K562 (cell line): ENCODE measurements around the gene NKD1.

ENCODE experiments used
- CTCF ChIP-seq, 3 experiments: IDR thresholded peaks in 2 of 3; conservative IDR thresholded peaks in 1 of 3; 2 replicates each; pipeline ENCODE4 v1.5.1; 2011 to 2012; ENCODE audit warnings: low read length in 3 of 3, mild to moderate bottlenecking in 3 of 3, control low read depth in 2 of 3, improper control_type of control experiment in 1 of 3, inconsistent platforms in 1 of 3, low read depth in 1 of 3, mixed read lengths in 1 of 3, moderate library complexity in 1 of 3; ENCODE audit not compliant: insufficient read depth in 2 of 3
- E2F1 ChIP-seq: sonication (generic); formaldehyde crosslinking; IDR thresholded peaks from 2 replicates; pipeline ENCODE4 v1.8.1; 2023; ENCODE audit warnings: mild to moderate bottlenecking, missing genetic modification reagents, moderate library complexity
- E2F3 ChIP-seq: fragments of 250-450 bp; sonication (Bioruptor Pico); IDR thresholded peaks from 2 replicates; pipeline ENCODE4 v1.4.0; 2020; ENCODE audit warnings: mild to moderate bottlenecking
- ELF4 ChIP-seq: fragments of 450-650 bp; formaldehyde crosslinking; IDR thresholded peaks from 2 replicates; pipeline ENCODE4 v1.4.0; 2022; ENCODE audit warnings: missing genetic modification characterization
- FOXJ3 ChIP-seq: sonication (generic); formaldehyde crosslinking; IDR thresholded peaks from 2 replicates; pipeline ENCODE4 v1.4.0; 2020; ENCODE audit warnings: mild to moderate bottlenecking, missing genetic modification reagents
- GTF2B ChIP-seq: IDR thresholded peaks from 2 replicates; pipeline ENCODE4 v1.6.1; 2011; ENCODE audit not compliant: insufficient read length; ENCODE audit errors: extremely low read depth
- POLR2A ChIP-seq: fragments of 450-650 bp; conservative IDR thresholded peaks from 2 replicates; pipeline ENCODE4 v1.6.1; 2016
- POLR2AphosphoS5 ChIP-seq: IDR thresholded peaks from 2 replicates; pipeline ENCODE4 v1.6.1; 2011; ENCODE audit warnings: mild to moderate bottlenecking, low read depth, low read length, moderate library complexity; ENCODE audit not compliant: control insufficient read depth, insufficient read depth
- SMARCE1 ChIP-seq: fragments of 450-650 bp; IDR thresholded peaks from 2 replicates; pipeline ENCODE4 v1.7.1; 2016; ENCODE audit warnings: mild to moderate bottlenecking
- ZBTB17 ChIP-seq: fragments of 450-650 bp; formaldehyde crosslinking; IDR thresholded peaks from 2 replicates; pipeline ENCODE4 v1.4.0; 2020; ENCODE audit warnings: mild to moderate bottlenecking
- ZBTB43 ChIP-seq: sonication (generic); formaldehyde crosslinking; IDR thresholded peaks from 2 replicates; pipeline ENCODE4 v1.8.0; 2023; ENCODE audit warnings: mild to moderate bottlenecking, missing genetic modification reagents

GRCh38 chr16:50568187-50568815 is 20.1 kb downstream of the NKD1 start:
- TF ChIP-seq POLR2AphosphoS5, result no peak
- no peak for TF ChIP-seq POLR2A
- no peak for TF ChIP-seq GTF2B
- no peak for TF ChIP-seq CTCF (IDR thresholded peaks at IDR 0.05 in 2 of 3, conservative IDR thresholded peaks at IDR 0.05 in 1 of 3; ENCODE audit: insufficient read depth in 2 of 3, low read depth in 1 of 3, low read length in 3 of 3)
- no peak for TF ChIP-seq ZBTB17 (CRISPR knock-in tag)
- TF ChIP-seq E2F1 (CRISPR knock-in tag), result no peak
- TF ChIP-seq FOXJ3, result no peak
- TF ChIP-seq ZBTB43 (CRISPR knock-in tag), result no peak
- TF ChIP-seq E2F3, result no peak
- no peak for TF ChIP-seq SMARCE1
- no peak for TF ChIP-seq ELF4 (CRISPR knock-in tag)
